ENCODE data around the gene CC2D2A. TPM values are rescaled to one million over a fixed set of nuclear protein-coding genes. Genes with fewer than 3 reads are reported as not detected.

CC2D2A gene
- total and polyA plus RNA-seq, 9 of the 15 experiments (the other 6 are each of a cell fraction or from before 2014, with no cell fraction given): 0.36 to 2.5 (median 1.6) TPM

- no peaks in the 10 kb centered on the region for H3K9me3 ChIP-seq (replicated peaks; ENCODE audit: control insufficient read depth, insufficient read depth, low read depth, low read length)
- no peaks in the 10 kb centered on the region for H3K36me3 ChIP-seq (ENCODE audit: control insufficient read depth, insufficient read depth, low read length)
- H3K79me2 ChIP-seq (ENCODE audit: control insufficient read depth, insufficient read depth, low read length): no peaks in the 10 kb centered on the region
- no peak overlapping the region for H2AFZ ChIP-seq (ENCODE audit: low read depth, low read length)
- ChIA-PET POLR2A (no interaction called here), CTCF (ENCODE audit: low intra/inter-chr PET ratio) (no interaction called here)
- H3K4me1 ChIP-seq (replicated peaks in 1 of 2; ENCODE audit: control insufficient read depth in 2 of 2, insufficient read depth in 2 of 2, low read length in 2 of 2): no peaks in the 10 kb centered on the region
- no peaks in the 10 kb centered on the region for H4K20me1 ChIP-seq (replicated peaks; ENCODE audit: control insufficient read depth, insufficient read depth, low read length)
- intact Hi-C loops (cut with micrococcal nuclease) (no loop called here), in situ Hi-C loops (cut with MboI) (no loop called here)
- TF ChIP-seq NCOR1 (IDR thresholded peaks at IDR 0.05): no peak
- H3K27ac ChIP-seq (ENCODE audit: extremely low read depth, low read depth, low read length): no peak overlapping the region
- no peak overlapping the region for H3K9ac ChIP-seq (ENCODE audit: insufficient read depth in 1 of 2, low read depth in 2 of 2, low read length in 2 of 2)
- DNase-seq (ENCODE audit: extremely low read depth in 1 of 4, low spot score in 3 of 4) (no peak), ATAC-seq (no peak), FAIRE-seq (no peak)
- no peak overlapping the region for H3K4me3 ChIP-seq
- BruUV-seq (replicated peaks): no TSS peak
- no peaks in the 10 kb centered on the region for H3K27me3 ChIP-seq (ENCODE audit: control insufficient read depth in 2 of 2, insufficient read depth in 2 of 2, low read length in 2 of 2)
- H3K9me1 ChIP-seq (ENCODE audit: control insufficient read depth, insufficient read depth, low read length): no peaks in the 10 kb centered on the region
- WGBS (ENCODE audit: insufficient coverage, low coverage, missing lambda C conversion rate): 23% methylated on average over 2 of the region's 2 CpGs
- no peak overlapping the region for H3K4me2 ChIP-seq (ENCODE audit: insufficient read depth, low read length)
Measured at GRCh38 chr4:15585331-15585730, 115.6 kb downstream of the CC2D2A start.

- Histone ChIP-seq H3K4me3 (no peak overlapping the region), H4K20me1 (replicated peaks; ENCODE audit: control insufficient read depth, insufficient read depth, low read length) (no peaks in the 10 kb centered on the region), H3K27ac (ENCODE audit: extremely low read depth, low read depth, low read length) (no peak overlapping the region), H3K36me3 (ENCODE audit: control insufficient read depth, insufficient read depth, low read length) (no peaks in the 10 kb centered on the region), H3K79me2 (ENCODE audit: control insufficient read depth, insufficient read depth, low read length) (no peaks in the 10 kb centered on the region), H3K4me2 (ENCODE audit: insufficient read depth, low read length) (no peak overlapping the region), H3K9ac (ENCODE audit: insufficient read depth in 1 of 2, low read depth in 2 of 2, low read length in 2 of 2) (no peak overlapping the region), H3K9me1 (ENCODE audit: control insufficient read depth, insufficient read depth, low read length) (no peaks in the 10 kb centered on the region), H3K27me3 (ENCODE audit: control insufficient read depth in 2 of 2, insufficient read depth in 2 of 2, low read length in 2 of 2) (no peaks in the 10 kb centered on the region), H2AFZ (ENCODE audit: low read depth, low read length) (no peak overlapping the region), H3K4me1 (replicated peaks in 1 of 2; ENCODE audit: control insufficient read depth in 2 of 2, insufficient read depth in 2 of 2, low read length in 2 of 2) (no peaks in the 10 kb centered on the region), H3K9me3 (replicated peaks; ENCODE audit: control insufficient read depth, insufficient read depth, low read depth, low read length) (no peaks in the 10 kb centered on the region)
- ATAC-seq: no peak
- no peak for DNase-seq (ENCODE audit: extremely low read depth in 1 of 4, low spot score in 3 of 4)
- POLR2A ChIA-PET: interaction anchor here (0.8 kb wide), 1 partner anchor 12 kb away, joined by 3 read pairs; no protein-coding TSS in a partner anchor
- in situ Hi-C loops (cut with MboI) (no loop called here), intact Hi-C loops (cut with micrococcal nuclease) (no loop called here)
- no TSS peak for BruUV-seq (replicated peaks)
- FAIRE-seq: no peak
- WGBS (ENCODE audit: insufficient coverage, low coverage, missing lambda C conversion rate): 18% methylated on average over 1 of the region's 1 CpG
- CTCF ChIA-PET (ENCODE audit: low intra/inter-chr PET ratio): no interaction called here
- TF ChIP-seq KLF1 (tag; IDR thresholded peaks at IDR 0.05) (no peak), ZNF699 (CRISPR knock-in tag; IDR thresholded peaks at IDR 0.05; ENCODE audit: insufficient replicate concordance) (no peak), ZC3H4 (CRISPR knock-in tag; IDR thresholded peaks at IDR 0.05; ENCODE audit: borderline replicate concordance) (no peak), ZNF830 (CRISPR knock-in tag; IDR thresholded peaks at IDR 0.05) (no peak), TBP (optimal IDR thresholded peaks at IDR 0.05; ENCODE audit: low read depth, low read length) (no peak), ZNF395 (CRISPR knock-in tag; IDR thresholded peaks at IDR 0.05) (no peak), E2F5 (CRISPR knock-in tag; IDR thresholded peaks at IDR 0.05) (no peak), SOX6 (IDR thresholded peaks at IDR 0.05) (no peak), PTTG1 (tag; IDR thresholded peaks at IDR 0.05; ENCODE audit: low read depth) (no peak), ZBTB34 (CRISPR knock-in tag; IDR thresholded peaks at IDR 0.05) (no peak), HBP1 (CRISPR knock-in tag; IDR thresholded peaks at IDR 0.05) (no peak)
Measured at GRCh38 chr4:15586066-15586465, 116.4 kb downstream of the CC2D2A start.

Measured in K562 (cell line).